Muscle of leg (tissue), 11 donors: ENCODE data around the gene CLDN15. TPM values are rescaled to one million over a fixed set of nuclear protein-coding genes. Genes with fewer than 3 reads are reported as not detected.
"Not testable (repeated sequence)": the region's sequence is repeated elsewhere in the genome, so short reads cannot be mapped to it uniquely, and the experiment has no call there.

Experiments used
- DNase-seq: peaks from one replicate; pipeline ENCODE4 v3.0.0; 2013
- H3K27ac ChIP-seq: one replicate; pipeline ENCODE4 v1.5.1; 2013; ENCODE audit warnings: mild to moderate bottlenecking, low read length, control low read depth
- H3K27me3 ChIP-seq: one replicate; pipeline ENCODE4 v1.6.1; 2013; ENCODE audit warnings: low read length; ENCODE audit not compliant: control insufficient read depth, insufficient read depth
- H3K36me3 ChIP-seq: one replicate; pipeline ENCODE4 v1.6.1; 2013; ENCODE audit warnings: low read length; ENCODE audit not compliant: control insufficient read depth, insufficient read depth
- H3K4me1 ChIP-seq: one replicate; pipeline ENCODE4 v1.6.1; 2013; ENCODE audit warnings: low read length; ENCODE audit not compliant: control insufficient read depth, insufficient read depth
- H3K4me3 ChIP-seq: one replicate; pipeline ENCODE4 v1.5.1; 2013; ENCODE audit warnings: low read length, control low read depth
- H3K9me3 ChIP-seq: replicated peaks from 2 replicates; pipeline ENCODE4 v1.6.1; 2013; ENCODE audit warnings: low read depth, low read length; ENCODE audit not compliant: control insufficient read depth
- WGBS: methylation state at CpG from one replicate; pipeline ENCODE4 v1.1.5; 2013; ENCODE audit warnings: missing lambda C conversion rate; ENCODE audit not compliant: insufficient coverage; 5-methylcytosine and 5-hydroxymethylcytosine counted together
- polyA plus RNA-seq, 8 donors: library from polyadenylated mRNA; unstranded; fragments of 120-200 nt; gene quantifications; one replicate each; pipeline versions ENCODE4 v1.2.1 to v1.2.3, GENCODE V29; 2013; ENCODE audit warnings: inconsistent platforms in 1 of 8, low replicate concordance in 1 of 8; ENCODE audit not compliant: insufficient read length in 8 of 8, insufficient read depth in 1 of 8
- total RNA-seq: library from RNA; stranded (reverse); fragments of 120-200 nt; gene quantifications from one replicate; pipeline ENCODE4 v1.2.4, GENCODE V29; 2013

CLDN15 gene
- total and polyA plus RNA-seq, 9 donors, result 4.3 to 13.7 (median 6.6) TPM

DNA sequence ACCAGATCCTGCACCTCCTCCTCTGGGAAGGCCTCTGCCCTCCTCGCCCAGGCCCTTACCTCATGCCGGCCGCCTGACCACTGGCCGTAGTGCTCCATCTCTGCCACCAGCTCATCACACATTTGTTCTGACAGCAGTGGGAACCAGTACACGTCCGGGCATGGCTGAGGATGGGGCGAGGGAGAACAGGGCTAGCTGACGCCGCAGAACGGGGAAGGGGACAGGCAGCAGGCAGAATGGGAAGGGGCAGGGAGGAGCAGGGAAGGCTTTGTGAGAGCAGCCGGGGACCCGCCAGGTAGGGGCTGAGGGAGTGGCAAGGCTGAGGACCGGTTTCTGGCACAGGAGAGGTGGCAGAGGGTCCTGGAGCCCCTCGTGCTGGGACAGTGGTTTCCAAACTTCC lies 28.8 kb downstream of the CLDN15 start:
- 89% methylated on average over 14 of the region's 14 CpGs for WGBS
- DNase-seq, result no peak
- Histone ChIP-seq H3K36me3 (peaks cover 57% of the 10 kb centered on the region), H3K27me3 (peaks cover 4% of the 10 kb centered on the region), H3K4me3 (no peak overlapping the region), H3K27ac (no peak overlapping the region), H3K4me1 (no peaks in the 10 kb centered on the region), H3K9me3 (no peaks in the 10 kb centered on the region)

GRCh38 chr7:101207459-101207858 lies 30.1 kb downstream of the CLDN15 start:
- Histone ChIP-seq H3K4me1 (no peaks in the 10 kb centered on the region), H3K27ac (no peak overlapping the region), H3K9me3 (no peaks in the 10 kb centered on the region), H3K36me3 (peaks cover 51% of the 10 kb centered on the region), H3K27me3 (peaks cover 17% of the 10 kb centered on the region), H3K4me3 (no peak overlapping the region)
- DNase-seq, result no peak
- 89% methylated on average over 16 of the region's 17 CpGs for WGBS

DNA sequence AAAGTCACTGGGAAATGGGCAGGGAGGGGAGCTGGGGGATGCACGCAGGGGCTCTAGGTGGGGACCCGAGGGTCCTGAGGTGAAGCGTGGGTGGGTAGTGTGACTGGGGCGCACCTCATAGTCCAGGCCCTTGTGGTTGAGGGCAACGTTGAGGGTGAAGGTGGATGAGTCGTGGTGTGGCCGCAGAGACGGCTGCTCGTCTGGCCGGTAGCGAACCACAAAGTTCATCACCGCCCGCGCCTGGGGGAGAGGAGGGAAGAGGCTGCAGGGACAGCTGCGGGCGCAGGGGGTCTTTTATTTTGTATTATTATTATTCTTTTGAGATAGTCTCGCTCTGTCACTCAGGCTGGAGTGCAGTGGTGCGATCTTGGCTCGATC lies 30.9 kb downstream of the CLDN15 start:
- Histone ChIP-seq H3K27ac (no peak overlapping the region), H3K9me3 (no peaks in the 10 kb centered on the region), H3K27me3 (peaks cover 25% of the 10 kb centered on the region), H3K4me3 (no peak overlapping the region), H3K36me3 (peaks cover 43% of the 10 kb centered on the region), H3K4me1 (peaks cover 3% of the 10 kb centered on the region)
- 88% methylated on average over 8 of the region's 19 CpGs for WGBS
- no peak for DNase-seq

DNA sequence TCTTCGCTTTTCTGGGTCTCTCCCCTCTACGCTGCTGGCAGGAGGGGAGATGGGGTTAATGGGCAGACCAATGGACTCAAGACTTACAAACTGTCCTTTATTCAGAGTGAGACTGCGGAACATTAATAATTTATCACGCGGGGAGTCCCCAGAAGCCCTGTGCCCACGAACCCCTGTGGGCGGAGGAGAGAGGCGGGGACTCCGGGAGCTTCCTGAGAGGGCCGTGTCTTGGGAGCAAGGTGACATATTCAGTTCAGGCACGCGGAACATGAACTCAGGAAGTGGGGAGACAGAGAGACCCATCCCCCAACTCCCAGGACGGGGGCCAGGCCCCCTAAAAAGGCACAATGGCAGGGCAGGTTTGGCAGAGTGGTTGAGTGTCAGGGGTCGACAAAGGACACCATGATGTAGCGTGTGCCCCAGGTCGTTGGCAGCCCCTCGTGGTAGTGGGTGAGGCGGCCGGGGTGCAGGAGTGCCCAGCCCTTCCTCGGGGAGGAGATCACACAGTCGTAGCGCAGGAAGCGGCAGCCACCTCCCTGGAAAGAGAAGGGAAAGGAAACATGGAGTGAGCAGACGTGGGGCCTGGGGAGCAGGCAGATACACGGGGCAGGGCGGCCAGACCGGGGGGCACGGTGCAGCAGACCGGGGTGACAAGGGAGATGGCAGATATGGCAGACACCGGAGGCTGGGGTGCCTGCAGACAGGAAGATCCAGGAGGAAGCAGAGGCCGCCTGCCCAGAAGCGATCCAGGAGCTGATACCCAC lies 31.5 kb downstream of the CLDN15 start:
- WGBS, result 82% methylated on average over 23 of the region's 32 CpGs
- peaks cover 5% of the 10 kb centered on the region for H3K4me1 ChIP-seq
- H3K27me3 ChIP-seq, result peaks cover 31% of the 10 kb centered on the region
- H3K9me3 ChIP-seq, result no peaks in the 10 kb centered on the region
- no peak overlapping the region for H3K4me3 ChIP-seq
- peaks cover 37% of the 10 kb centered on the region for H3K36me3 ChIP-seq
- H3K27ac ChIP-seq, result no peak overlapping the region
- no peak for DNase-seq

GRCh38 chr7:101203740-101204738 lies 33.6 kb downstream of the CLDN15 start:
- Histone ChIP-seq H3K36me3 (peaks cover 20% of the 10 kb centered on the region), H3K27me3 (peaks cover 46% of the 10 kb centered on the region)
- not testable (repeated sequence) for H3K9me3 ChIP-seq, H3K4me3 ChIP-seq, H3K4me1 ChIP-seq, DNase-seq, H3K27ac ChIP-seq
- WGBS, result 61% methylated on average over 10 of the region's 22 CpGs

DNA sequence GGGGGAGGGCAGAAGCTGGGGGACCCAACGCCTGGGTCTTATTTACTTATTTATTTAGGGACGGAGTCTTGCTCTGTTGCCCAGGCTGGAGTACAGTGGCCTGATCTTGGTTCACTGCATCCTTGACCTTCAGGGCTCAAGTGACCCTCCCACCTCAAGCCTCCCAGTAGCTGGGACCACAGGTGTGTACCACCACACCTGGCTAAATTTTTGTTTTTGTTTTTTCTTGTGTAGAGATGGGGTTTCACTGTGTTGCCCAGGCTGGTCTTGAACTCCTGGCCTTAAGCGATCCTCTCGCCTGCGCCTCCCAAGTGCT lies 35.0 kb downstream of the CLDN15 start:
- no peak for DNase-seq
- Histone ChIP-seq H3K27ac (no peak overlapping the region), H3K36me3 (peaks cover 10% of the 10 kb centered on the region), H3K4me1 (peaks cover 5% of the 10 kb centered on the region), H3K27me3 (peaks cover 57% of the 10 kb centered on the region), H3K9me3 (no peaks in the 10 kb centered on the region), H3K4me3 (no peak overlapping the region)
- 92% methylated on average over 3 of the region's 5 CpGs for WGBS

- H3K27me3 ChIP-seq, result peaks cover 57% of the 10 kb centered on the region
- peaks cover 5% of the 10 kb centered on the region for H3K4me1 ChIP-seq
- H3K9me3 ChIP-seq, result no peaks in the 10 kb centered on the region
- no peak for DNase-seq
- no peak overlapping the region for H3K27ac ChIP-seq
- H3K36me3 ChIP-seq, result peaks cover 5% of the 10 kb centered on the region
- H3K4me3 ChIP-seq, result no peak overlapping the region
- WGBS, result 4% methylated on average over 73 of the region's 75 CpGs
Measured at GRCh38 chr7:101201695-101202602, 35.7 kb downstream of the CLDN15 start.

DNA sequence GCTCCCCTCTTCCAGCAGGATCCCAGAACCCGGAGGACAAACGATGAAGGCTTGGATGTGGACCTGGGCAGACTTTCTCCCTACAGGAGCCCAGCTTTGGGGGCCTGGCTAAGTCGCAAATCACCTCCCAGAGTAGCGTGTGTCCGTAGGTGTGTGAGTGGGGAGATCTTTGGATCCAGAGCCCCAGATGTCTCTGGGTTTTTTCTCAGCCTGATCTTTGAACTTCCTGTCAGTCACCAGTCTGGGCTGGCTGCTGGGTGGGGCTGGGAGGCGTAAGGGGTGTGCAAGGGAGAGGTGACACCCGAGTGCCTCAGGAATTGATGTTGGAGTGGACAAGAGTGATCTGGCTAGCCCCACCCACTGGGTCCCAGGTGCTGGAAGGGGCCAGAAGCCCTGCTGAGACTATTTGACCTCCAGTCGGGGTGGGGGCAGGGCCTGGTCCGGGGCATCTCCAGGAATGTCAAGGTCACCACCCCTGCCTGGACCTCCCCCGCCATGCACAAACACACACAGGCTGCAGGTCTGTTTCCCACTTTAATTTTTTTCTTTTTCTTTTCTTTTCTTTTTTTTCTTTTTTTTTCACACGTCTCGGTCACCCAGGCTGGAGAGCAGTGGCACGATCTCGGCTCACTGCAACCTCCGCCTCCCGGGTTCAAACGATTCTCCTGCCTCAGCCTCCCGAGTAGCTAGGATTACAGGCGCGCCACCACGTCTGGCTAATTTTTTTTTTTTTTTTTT lies 36.6 kb downstream of the CLDN15 start, which contains the start of gene MOGAT3:
TSS of gene MOGAT3 (minus strand) at position 175 of the 738 bp plus-strand sequence. CDS start 182 bp downstream, outside the sequence.
- Histone ChIP-seq H3K36me3 (peaks cover 4% of the 10 kb centered on the region), H3K4me1 (peaks cover 5% of the 10 kb centered on the region), H3K4me3 (no peak within 1 kb of the TSS), H3K27me3 (peaks cover 60% of the 10 kb centered on the region), H3K9me3 (no peaks in the 10 kb centered on the region), H3K27ac (no peak within 1 kb of the TSS)
- DNase-seq, result no peak
- WGBS, result 14% methylated on average over 16 of the region's 21 CpGs

DNA sequence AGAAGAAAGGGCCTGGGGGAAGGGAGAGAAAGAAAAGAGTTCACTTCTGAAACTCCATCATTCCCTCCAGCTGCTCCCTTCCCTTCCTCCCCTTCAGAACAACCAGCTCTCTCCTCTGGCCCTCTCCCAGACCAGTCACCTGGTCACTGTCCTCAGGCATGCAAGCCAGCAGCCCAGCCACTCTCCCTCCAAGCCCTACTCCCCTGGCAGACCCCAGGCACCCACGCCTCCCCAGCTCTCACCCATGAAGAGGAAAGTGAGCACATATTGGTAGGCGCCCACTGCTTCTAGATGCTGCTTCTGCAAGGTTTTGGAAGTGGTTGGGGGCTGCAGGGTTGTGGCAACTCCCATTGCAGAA lies 37.1 kb downstream of the CLDN15 start:
- WGBS, result no CpG with 5 or more reads among the region's 2 CpGs
- no peaks in the 10 kb centered on the region for H3K36me3 ChIP-seq
- no peak for DNase-seq
- no peak overlapping the region for H3K27ac ChIP-seq
- peaks cover 61% of the 10 kb centered on the region for H3K27me3 ChIP-seq
- no peak overlapping the region for H3K4me3 ChIP-seq
- peaks cover 5% of the 10 kb centered on the region for H3K4me1 ChIP-seq
- no peaks in the 10 kb centered on the region for H3K9me3 ChIP-seq
